ENCODE measurements around the gene CTAGE6.

DNA sequence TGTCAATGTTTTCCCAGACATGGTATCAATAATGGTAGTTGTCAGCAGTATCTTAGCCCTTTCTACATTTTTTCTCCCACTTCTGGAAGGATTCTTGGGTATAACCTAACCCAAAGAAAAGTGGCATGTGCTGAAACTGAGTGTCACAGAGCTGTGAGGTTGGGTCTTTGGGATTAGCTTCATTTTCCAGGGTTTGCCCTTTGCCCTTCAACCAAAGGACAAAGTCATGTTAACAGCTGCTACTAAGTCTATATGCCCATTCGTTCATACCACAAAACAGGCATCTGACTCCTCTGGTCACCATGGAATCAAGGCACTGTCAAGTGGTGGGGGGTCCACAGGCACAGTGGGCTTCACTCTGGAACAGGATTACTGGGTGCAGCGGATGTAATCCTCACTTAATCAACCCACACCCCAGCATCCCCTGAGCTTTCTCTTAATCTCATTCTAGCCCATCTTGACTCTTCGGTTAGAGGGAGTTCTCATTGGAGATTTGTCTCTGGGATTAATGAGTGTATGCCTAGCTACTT is 29.1 kb downstream of the CTAGE6 start:
- no peak for TF ChIP-seq POLR2AphosphoS5 (IDR thresholded peaks at IDR 0.05; ENCODE audit: low read depth, low read length)
- TF ChIP-seq POLR2A (IDR thresholded peaks at IDR 0.05; ENCODE audit: low read depth, low read length), result no peak

Data from GM12892 (cell line).